Bone marrow (tissue), 2 donors: Measurements from ENCODE around the gene TMEM243.
"Not testable (repeated sequence)": the region's sequence is repeated elsewhere in the genome, so short reads cannot be mapped to it uniquely, and the experiment has no call there.

Experiments used
- DNase-seq, 2 donors: peaks; one replicate each; lab custom pipeline; 2025; lab: John Stamatoyannopoulos, UW

Gene TMEM243

GRCh38 chr7:87219545-87220025, at the start of gene TMEM243:
Gene TMEM243 (minus strand): TSS chr7:87219732. CDS start chr7:87219503, 229 bp downstream.
- peak; percentile 75 for DNase-seq

GRCh38 chr7:87267239-87267900, 47.8 kb upstream of the TMEM243 start:
- DNase-seq: no peak

- DNase-seq: no peak
These were observed 44.0 kb upstream of the TMEM243 start for GRCh38 chr7:87263537-87263936.

GRCh38 chr7:87253589-87254087, 34.1 kb upstream of the TMEM243 start:
- no peak for DNase-seq

GRCh38 chr7:87245671-87246070, 26.1 kb upstream of the TMEM243 start:
- not testable (repeated sequence) for DNase-seq

- DNase-seq: not testable (repeated sequence)
These were observed 19.0 kb upstream of the TMEM243 start for GRCh38 chr7:87238464-87239051.

- no peak for DNase-seq
These were observed 15.4 kb upstream of the TMEM243 start for GRCh38 chr7:87234949-87235348.

- no peak for DNase-seq
These were observed 12.2 kb upstream of the TMEM243 start for GRCh38 chr7:87231711-87232110.

- no peak for DNase-seq
These were observed 11.7 kb upstream of the TMEM243 start for GRCh38 chr7:87231258-87231657.

- no peak for DNase-seq
These were observed 7.0 kb upstream of the TMEM243 start for GRCh38 chr7:87226495-87226894.

- no peak for DNase-seq
These were observed 6.2 kb upstream of the TMEM243 start for GRCh38 chr7:87225696-87226095.

- DNase-seq: no peak
These were observed 4.1 kb upstream of the TMEM243 start for GRCh38 chr7:87223666-87224065.

GRCh38 chr7:87220734-87221215, 1.2 kb upstream of the TMEM243 start:
- DNase-seq: no peak

- peak in 1 of 2 donors; percentile 37 for DNase-seq
These were observed 648 bp upstream of the TMEM243 start for GRCh38 chr7:87220026-87220733.

- peak; percentile 30 to 82 for DNase-seq
These were observed 562 bp downstream of the TMEM243 start for GRCh38 chr7:87218796-87219544.

GRCh38 chr7:87217983-87218653, 1.4 kb downstream of the TMEM243 start:
- DNase-seq: no peak

GRCh38 chr7:87216701-87217508, 2.6 kb downstream of the TMEM243 start:
- no peak for DNase-seq

- DNase-seq: no peak
These were observed 4.5 kb downstream of the TMEM243 start for GRCh38 chr7:87215046-87215445.

- no peak for DNase-seq
These were observed 5.7 kb downstream of the TMEM243 start for GRCh38 chr7:87213811-87214210.

- no peak for DNase-seq
These were observed 6.3 kb downstream of the TMEM243 start for GRCh38 chr7:87213252-87213651.
